ENCODE measurements around the gene LRRN3. TPM values are rescaled to one million over a fixed set of nuclear protein-coding genes. Genes with fewer than 3 reads are reported as not detected.
A peak's percentile ranks its signal among the peaks of the same experiment; 100 is the strongest.

LRRN3 gene
- total RNA-seq, 1 donor from 2014 or later: not detected

GRCh38 chr7:111107579-111107978 lies 16.7 kb downstream of the LRRN3 start:
- no peaks in the 10 kb centered on the region for H3K36me3 ChIP-seq (ENCODE audit: control insufficient read depth, insufficient read depth, low read length)
- DNase-seq (ENCODE audit: low read depth) (peak; percentile 21), FAIRE-seq (no peak)
- no peaks in the 10 kb centered on the region for H3K27me3 ChIP-seq (ENCODE audit: control insufficient read depth, insufficient read depth, low read length)
- no peak overlapping the region for H3K4me3 ChIP-seq (ENCODE audit: low read depth, low read length)
- TF ChIP-seq CTCF (IDR thresholded peaks at IDR 0.05; ENCODE audit: insufficient read depth, low read length, severe bottlenecking): no peak

DNA sequence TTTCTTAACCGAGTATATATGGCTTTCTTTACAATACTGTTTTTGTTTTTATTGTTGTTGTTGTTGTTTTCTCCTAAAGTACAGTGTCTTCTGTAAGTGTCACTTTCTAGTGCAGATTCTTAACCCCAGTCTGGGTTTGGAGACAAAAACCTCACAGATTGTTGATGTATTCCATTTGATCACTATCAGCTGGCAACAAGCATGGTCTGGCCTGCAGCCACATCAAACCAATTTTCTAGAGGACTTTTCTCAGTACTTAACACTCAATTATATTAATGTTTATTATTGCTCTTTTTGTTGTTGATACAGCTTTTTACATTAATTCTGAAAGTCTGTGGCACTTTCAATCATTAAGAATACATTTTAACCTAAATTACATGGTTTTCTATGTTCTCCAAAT lies 17.1 kb downstream of the LRRN3 start:
- H3K36me3 ChIP-seq (ENCODE audit: control insufficient read depth, insufficient read depth, low read length): no peaks in the 10 kb centered on the region
- DNase-seq (ENCODE audit: low read depth) (no peak), FAIRE-seq (no peak)
- no peaks in the 10 kb centered on the region for H3K27me3 ChIP-seq (ENCODE audit: control insufficient read depth, insufficient read depth, low read length)
- no peak overlapping the region for H3K4me3 ChIP-seq (ENCODE audit: low read depth, low read length)
- TF ChIP-seq CTCF (IDR thresholded peaks at IDR 0.05; ENCODE audit: insufficient read depth, low read length, severe bottlenecking): no peak

GRCh38 chr7:111108496-111108895 lies 17.6 kb downstream of the LRRN3 start:
- FAIRE-seq: no peak

DNA sequence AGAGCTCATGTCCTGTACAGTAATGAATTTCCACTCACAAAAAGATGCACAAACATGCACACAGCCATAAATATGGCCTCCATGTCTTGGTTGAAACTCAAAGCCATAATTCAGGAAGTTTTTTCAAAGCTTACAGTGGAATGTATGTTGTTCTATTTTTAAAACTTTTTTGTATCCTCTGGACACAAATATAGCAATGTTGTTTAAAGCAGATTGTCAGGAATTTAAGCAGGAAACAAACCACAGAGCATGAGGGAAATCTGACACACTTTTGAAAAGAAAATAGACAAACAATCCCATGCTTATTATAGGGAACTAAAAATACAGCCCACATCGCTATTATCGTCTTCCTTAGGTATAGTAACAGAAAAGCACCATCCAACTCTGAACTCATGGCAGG lies 21.5 kb downstream of the LRRN3 start:
- DNase-seq (ENCODE audit: low read depth): no peak
- no peak overlapping the region for H3K4me3 ChIP-seq (ENCODE audit: low read depth, low read length)
- H3K27me3 ChIP-seq (ENCODE audit: control insufficient read depth, insufficient read depth, low read length): no peaks in the 10 kb centered on the region
- no peak for FAIRE-seq
- no peaks in the 10 kb centered on the region for H3K36me3 ChIP-seq (ENCODE audit: control insufficient read depth, insufficient read depth, low read length)
- TF ChIP-seq CTCF (IDR thresholded peaks at IDR 0.05; ENCODE audit: insufficient read depth, low read length, severe bottlenecking): no peak

More at GRCh38 chr7:111108496-111108895, 17.6 kb downstream of the LRRN3 start:
- no peaks in the 10 kb centered on the region for H3K36me3 ChIP-seq (ENCODE audit: control insufficient read depth, insufficient read depth, low read length)
- no peak for TF ChIP-seq CTCF (IDR thresholded peaks at IDR 0.05; ENCODE audit: insufficient read depth, low read length, severe bottlenecking)
- H3K27me3 ChIP-seq (ENCODE audit: control insufficient read depth, insufficient read depth, low read length): no peaks in the 10 kb centered on the region
- no peak overlapping the region for H3K4me3 ChIP-seq (ENCODE audit: low read depth, low read length)
- peak; percentile 74 for DNase-seq (ENCODE audit: low read depth)

DNA sequence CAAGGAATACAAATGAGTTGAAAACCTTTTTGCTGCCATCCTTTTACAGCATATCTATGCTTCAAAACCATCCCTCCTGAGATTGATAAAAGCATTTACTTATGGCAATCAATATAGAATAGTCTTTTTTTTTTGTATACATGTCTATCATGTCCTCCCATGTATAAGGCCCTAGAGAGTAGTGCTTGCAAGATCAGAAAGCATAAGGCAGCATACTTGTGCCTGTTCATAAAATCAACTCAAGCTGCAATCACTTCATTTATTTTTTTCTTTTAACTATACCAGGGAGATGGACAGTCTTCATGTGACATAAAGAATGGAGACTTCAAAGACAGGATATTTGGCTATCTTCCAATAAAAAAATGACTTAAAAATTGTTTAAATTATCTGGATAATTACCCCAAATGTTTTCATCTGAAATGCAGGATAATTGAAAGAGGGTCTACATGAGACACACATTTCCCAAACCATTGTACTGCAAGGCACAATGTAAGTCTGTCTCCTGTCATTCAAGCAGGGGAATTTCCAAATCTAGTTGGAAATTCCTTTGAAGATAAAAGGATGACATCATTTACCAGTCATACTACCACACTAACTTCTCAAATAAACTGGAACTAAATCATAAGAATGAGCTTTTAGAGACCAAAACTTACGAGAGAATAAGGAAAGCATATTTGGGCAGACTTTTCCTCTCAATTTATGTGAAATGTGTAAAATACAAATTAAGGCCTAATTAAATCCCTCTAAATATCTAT lies 22.5 kb downstream of the LRRN3 start:
- no peak for TF ChIP-seq CTCF (IDR thresholded peaks at IDR 0.05; ENCODE audit: insufficient read depth, low read length, severe bottlenecking)
- DNase-seq (ENCODE audit: low read depth) (peak; percentile 78), FAIRE-seq (no peak)
- no peak overlapping the region for H3K4me3 ChIP-seq (ENCODE audit: low read depth, low read length)
- H3K36me3 ChIP-seq (ENCODE audit: control insufficient read depth, insufficient read depth, low read length): no peaks in the 10 kb centered on the region
- H3K27me3 ChIP-seq (ENCODE audit: control insufficient read depth, insufficient read depth, low read length): no peaks in the 10 kb centered on the region

DNA sequence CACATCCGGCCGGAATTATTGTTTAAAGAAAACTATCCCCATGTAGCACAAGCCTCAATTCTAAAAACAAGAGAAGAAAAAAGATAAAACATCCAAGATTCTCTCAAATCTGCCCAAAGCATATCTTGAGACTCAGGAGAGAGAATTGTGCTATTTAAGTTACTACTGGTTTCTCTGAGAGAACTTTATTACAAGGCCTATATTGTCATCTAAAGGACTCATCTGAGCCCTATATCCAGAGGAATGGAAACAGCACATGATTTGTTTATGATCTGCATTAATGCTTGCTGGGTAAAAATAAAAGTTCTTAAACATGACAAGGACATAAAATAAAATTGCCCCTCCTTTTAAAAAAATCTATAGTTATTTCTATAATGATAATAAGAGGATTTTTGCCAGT lies 25.0 kb downstream of the LRRN3 start:
- Histone ChIP-seq H3K36me3 (ENCODE audit: control insufficient read depth, insufficient read depth, low read length) (no peaks in the 10 kb centered on the region), H3K27me3 (ENCODE audit: control insufficient read depth, insufficient read depth, low read length) (no peaks in the 10 kb centered on the region), H3K4me3 (ENCODE audit: low read depth, low read length) (no peak overlapping the region)
- TF ChIP-seq CTCF (IDR thresholded peaks at IDR 0.05; ENCODE audit: insufficient read depth, low read length, severe bottlenecking): no peak
- FAIRE-seq (no peak), DNase-seq (ENCODE audit: low read depth) (no peak)

All from bronchial epithelial cell (primary cell).